Mesenchymal stem cell (in vitro differentiated cells and primary cell): ENCODE results near the gene NUB1.

ENCODE experiments used
- DNase-seq: peaks from one replicate; pipeline ENCODE4 v3.0.0-alpha.2; 2013
- H2AFZ ChIP-seq: one replicate; pipeline ENCODE4 v1.6.1; 2013; ENCODE audit warnings: low read depth, mild to moderate bottlenecking, control low read depth, inconsistent platforms, low read length, moderate library complexity
- H2AK5ac ChIP-seq: 2 replicates; pipeline ENCODE4 v1.6.1; 2013; ENCODE audit warnings: low read length, moderate library complexity, mild to moderate bottlenecking, inconsistent platforms; ENCODE audit not compliant: severe bottlenecking
- H2BK120ac ChIP-seq: one replicate; pipeline ENCODE4 v1.6.1; 2013; ENCODE audit warnings: low read depth, mild to moderate bottlenecking, inconsistent platforms, low read length, moderate library complexity
- H2BK12ac ChIP-seq, 2 experiments: one replicate each; pipeline ENCODE4 v1.6.1; 2013; ENCODE audit warnings: inconsistent platforms in 2 of 2, low read length in 2 of 2, mild to moderate bottlenecking in 2 of 2, moderate library complexity in 2 of 2, control low read depth in 1 of 2
- H2BK15ac ChIP-seq: one replicate; pipeline ENCODE4 v1.6.1; 2013; ENCODE audit warnings: mild to moderate bottlenecking, low read depth, inconsistent platforms; ENCODE audit not compliant: poor library complexity, severe bottlenecking
- H2BK5ac ChIP-seq: 2 replicates; pipeline ENCODE4 v1.6.1; 2013; ENCODE audit warnings: low read depth, mild to moderate bottlenecking, low read length, control low read depth, inconsistent platforms; ENCODE audit not compliant: poor library complexity, severe bottlenecking
- H3K14ac ChIP-seq, 2 experiments: one replicate each; pipeline ENCODE4 v1.6.1; 2013; ENCODE audit warnings: inconsistent platforms in 2 of 2, low read length in 2 of 2, control low read depth in 1 of 2, mild to moderate bottlenecking in 1 of 2, moderate library complexity in 1 of 2
- H3K18ac ChIP-seq, 2 experiments: one replicate each; pipeline ENCODE4 v1.6.1; 2013; ENCODE audit warnings: inconsistent platforms in 2 of 2, low read length in 2 of 2, control low read depth in 1 of 2, low read depth in 1 of 2, mild to moderate bottlenecking in 1 of 2
- H3K23ac ChIP-seq, 2 experiments: one replicate each; pipeline ENCODE4 v1.6.1; 2013; ENCODE audit warnings: inconsistent platforms in 2 of 2, low read length in 2 of 2, mild to moderate bottlenecking in 2 of 2, moderate library complexity in 2 of 2, control low read depth in 1 of 2
- H3K27ac ChIP-seq: 2 replicates; pipeline ENCODE4 v1.5.1; 2013; ENCODE audit warnings: mild to moderate bottlenecking, moderate library complexity, low read length, control low read depth, inconsistent platforms; ENCODE audit not compliant: poor library complexity, severe bottlenecking
- H3K27me3 ChIP-seq, 2 experiments: 2 replicates each; pipeline versions ENCODE4 v1.6.1 to v1.7.0; 2013; ENCODE audit warnings: low read length in 2 of 2, mild to moderate bottlenecking in 2 of 2, moderate library complexity in 2 of 2, control low read depth in 1 of 2, inconsistent platforms in 1 of 2; ENCODE audit not compliant: control insufficient read depth in 1 of 2, insufficient read depth in 1 of 2
- H3K36me3 ChIP-seq, 2 experiments: 2 replicates each; pipeline versions ENCODE4 v1.6.1 to v1.7.0; 2013; ENCODE audit warnings: low read length in 2 of 2, control low read depth in 1 of 2, inconsistent platforms in 1 of 2, low read depth in 1 of 2, mild to moderate bottlenecking in 1 of 2; ENCODE audit not compliant: insufficient read depth in 2 of 2, control insufficient read depth in 1 of 2
- H3K4ac ChIP-seq, 2 experiments: one replicate each; pipeline ENCODE4 v1.6.1; 2013; ENCODE audit warnings: inconsistent platforms in 2 of 2, low read length in 2 of 2, mild to moderate bottlenecking in 2 of 2, moderate library complexity in 2 of 2, control low read depth in 1 of 2, low read depth in 1 of 2
- H3K4me1 ChIP-seq: 2 replicates; pipeline ENCODE4 v1.6.1; 2013; ENCODE audit warnings: low read depth, low read length, control low read depth; ENCODE audit not compliant: control insufficient read depth, insufficient read depth
- H3K4me2 ChIP-seq: 2 replicates; pipeline ENCODE4 v1.6.1; 2013; ENCODE audit warnings: low read length, mild to moderate bottlenecking, inconsistent platforms; ENCODE audit not compliant: poor library complexity, severe bottlenecking
- H3K4me3 ChIP-seq, 2 experiments: 2 replicates each; pipeline versions ENCODE4 v1.5.1 to v1.7.0; 2013; ENCODE audit warnings: low read length in 2 of 2, mild to moderate bottlenecking in 2 of 2, control low read depth in 1 of 2, low read depth in 1 of 2; ENCODE audit not compliant: insufficient read depth in 1 of 2
- H3K79me1 ChIP-seq: replicated peaks from 2 replicates; pipeline ENCODE4 v1.6.1; 2013; ENCODE audit warnings: mild to moderate bottlenecking, control low read depth, low read length, inconsistent platforms; ENCODE audit not compliant: poor library complexity, severe bottlenecking
- H3K9ac ChIP-seq: 2 replicates; pipeline ENCODE4 v1.7.0; 2013; ENCODE audit warnings: mild to moderate bottlenecking, low read length, moderate library complexity
- H3K9me3 ChIP-seq: 2 replicates; pipeline ENCODE4 v1.7.0; 2013; ENCODE audit warnings: mild to moderate bottlenecking, low read length; ENCODE audit not compliant: control insufficient read depth
- H4K8ac ChIP-seq: one replicate; pipeline ENCODE4 v1.6.1; 2013; ENCODE audit warnings: inconsistent platforms, mild to moderate bottlenecking, low read length, moderate library complexity
- H4K91ac ChIP-seq: one replicate; pipeline ENCODE4 v1.6.1; 2013; ENCODE audit warnings: mild to moderate bottlenecking, low read length, inconsistent platforms
- whole genome bisulfite sequencing: methylation state at CpG from one replicate; pipeline ENCODE4 v1.1.7; 2013; ENCODE audit warnings: mixed read lengths; 5-methylcytosine and 5-hydroxymethylcytosine counted together

NUB1 gene

GRCh38 chr7:151406051-151406875 lies 64.7 kb downstream of the NUB1 start:
- Histone ChIP-seq H3K23ac (no peak overlapping the region), H4K8ac (no peak overlapping the region), H2BK120ac (no peak overlapping the region), H2BK5ac (no peak overlapping the region), H3K79me1 (no peaks in the 10 kb centered on the region), H3K27ac (no peak overlapping the region), H3K4me1 (peaks cover 31% of the 10 kb centered on the region), H2AFZ (no peak overlapping the region), H2AK5ac (no peak overlapping the region), H3K9me3 (no peaks in the 10 kb centered on the region), H3K18ac (no peak overlapping the region), H3K4ac (no peak overlapping the region), H3K27me3 (peaks cover 29 to 42% of the 10 kb centered on the region in 2 experiments), H3K14ac (no peak overlapping the region), H2BK15ac (no peak overlapping the region), H4K91ac (no peak overlapping the region), H2BK12ac (no peak overlapping the region), H3K36me3 (peaks cover 0 to 2% of the 10 kb centered on the region in 2 experiments), H3K9ac (no peak overlapping the region), H3K4me2 (no peak overlapping the region), H3K4me3 (no peak overlapping the region)
- 91% methylated on average over 24 of the region's 24 CpGs for WGBS
- DNase-seq = no peak

GRCh38 chr7:151406886-151407583 lies 65.4 kb downstream of the NUB1 start:
- no peak overlapping the region for H2BK15ac ChIP-seq
- H3K23ac ChIP-seq = no peak overlapping the region
- no peak overlapping the region for H3K27ac ChIP-seq
- DNase-seq = no peak
- H4K91ac ChIP-seq = no peak overlapping the region
- H3K79me1 ChIP-seq = no peaks in the 10 kb centered on the region
- H2AFZ ChIP-seq = no peak overlapping the region
- H4K8ac ChIP-seq = no peak overlapping the region
- H3K4me3 ChIP-seq = no peak overlapping the region
- no peak overlapping the region for H2BK120ac ChIP-seq
- H3K9me3 ChIP-seq = no peaks in the 10 kb centered on the region
- H3K9ac ChIP-seq = no peak overlapping the region
- WGBS = 90% methylated on average over 9 of the region's 9 CpGs
- no peak overlapping the region for H3K4ac ChIP-seq
- no peak overlapping the region for H2BK5ac ChIP-seq
- peaks cover 31% of the 10 kb centered on the region for H3K4me1 ChIP-seq
- H3K27me3 ChIP-seq = peaks cover 37 to 47% of the 10 kb centered on the region in 2 experiments
- no peak overlapping the region for H3K18ac ChIP-seq
- H3K4me2 ChIP-seq = no peak overlapping the region
- H2AK5ac ChIP-seq = no peak overlapping the region
- no peak overlapping the region for H3K14ac ChIP-seq
- H3K36me3 ChIP-seq = peaks cover 0 to 2% of the 10 kb centered on the region in 2 experiments
- no peak overlapping the region for H2BK12ac ChIP-seq

- whole genome bisulfite sequencing = 90% methylated on average over 7 of the region's 7 CpGs
- H4K8ac ChIP-seq = no peak overlapping the region
These were observed 66.9 kb downstream of the NUB1 start for GRCh38 chr7:151408498-151408838.

More at GRCh38 chr7:151408498-151408838, 66.9 kb downstream of the NUB1 start:
- Histone ChIP-seq H3K27ac (no peak overlapping the region), H3K79me1 (no peaks in the 10 kb centered on the region), H2BK5ac (no peak overlapping the region), H3K4ac (no peak overlapping the region), H3K9ac (no peak overlapping the region), H3K27me3 (peaks cover 50 to 58% of the 10 kb centered on the region in 2 experiments), H3K23ac (no peak overlapping the region), H2BK120ac (no peak overlapping the region), H3K36me3 (peaks cover 0 to 2% of the 10 kb centered on the region in 2 experiments), H3K4me2 (no peak overlapping the region), H2AFZ (no peak overlapping the region), H3K9me3 (no peaks in the 10 kb centered on the region), H3K4me3 (no peak overlapping the region), H3K18ac (peak overlapping the region in 1 of 2 experiments; percentile 28), H3K4me1 (peaks cover 27% of the 10 kb centered on the region), H4K91ac (no peak overlapping the region), H2BK12ac (no peak overlapping the region), H2BK15ac (no peak overlapping the region), H2AK5ac (no peak overlapping the region), H3K14ac (no peak overlapping the region)
- DNase-seq = no peak
